Spleen (tissue), 7 donors: ENCODE data around the gene ATP6V1G2.
"Not testable (repeated sequence)": the region's sequence is repeated elsewhere in the genome, so short reads cannot be mapped to it uniquely, and the experiment has no call there.

ENCODE experiments used
- POLR2A ChIP-seq, 3 donors: fragments of 450-650 bp; IDR thresholded peaks; one replicate each; pipeline ENCODE4 v1.5.1; 2017; ENCODE audit warnings: antibody characterized with exemption in 3 of 3, mild to moderate bottlenecking in 1 of 3
- POLR2AphosphoS5 ChIP-seq, 3 donors: sonication (generic); formaldehyde crosslinking; IDR thresholded peaks; one replicate each; pipeline ENCODE4 v1.5.1; 2017; ENCODE audit warnings: antibody characterized with exemption in 3 of 3
- TF ChIP-seq, protein P1 (sequence below), 11 experiments: fragments of 200-600 bp in 7 of 11; fragments of 450-650 bp in 4 of 11; sonication (generic) in 4 of 11; IDR thresholded peaks in 8 of 11; conservative IDR thresholded peaks in 3 of 11; 1 replicate in 7 of 11; 2 replicates in 4 of 11; pipeline versions ENCODE4 v1.4.0 to v1.8.0; 2016 to 2021; ENCODE audit warnings: antibody characterized with exemption in 11 of 11, inconsistent platforms in 4 of 11, mild to moderate bottlenecking in 1 of 11
- donor health status: DM: no; HTN: no; CAD: no; lungs with moderate emphysema.
- donor health status: DM: no; HTN: no; CAD: no.
- donor health status: DM: no; HTN: no; CAD: no.

GRCh38 chr6:31590691-31591090, 44.3 kb upstream of the ATP6V1G2 start:
- TF ChIP-seq, protein P1, sequence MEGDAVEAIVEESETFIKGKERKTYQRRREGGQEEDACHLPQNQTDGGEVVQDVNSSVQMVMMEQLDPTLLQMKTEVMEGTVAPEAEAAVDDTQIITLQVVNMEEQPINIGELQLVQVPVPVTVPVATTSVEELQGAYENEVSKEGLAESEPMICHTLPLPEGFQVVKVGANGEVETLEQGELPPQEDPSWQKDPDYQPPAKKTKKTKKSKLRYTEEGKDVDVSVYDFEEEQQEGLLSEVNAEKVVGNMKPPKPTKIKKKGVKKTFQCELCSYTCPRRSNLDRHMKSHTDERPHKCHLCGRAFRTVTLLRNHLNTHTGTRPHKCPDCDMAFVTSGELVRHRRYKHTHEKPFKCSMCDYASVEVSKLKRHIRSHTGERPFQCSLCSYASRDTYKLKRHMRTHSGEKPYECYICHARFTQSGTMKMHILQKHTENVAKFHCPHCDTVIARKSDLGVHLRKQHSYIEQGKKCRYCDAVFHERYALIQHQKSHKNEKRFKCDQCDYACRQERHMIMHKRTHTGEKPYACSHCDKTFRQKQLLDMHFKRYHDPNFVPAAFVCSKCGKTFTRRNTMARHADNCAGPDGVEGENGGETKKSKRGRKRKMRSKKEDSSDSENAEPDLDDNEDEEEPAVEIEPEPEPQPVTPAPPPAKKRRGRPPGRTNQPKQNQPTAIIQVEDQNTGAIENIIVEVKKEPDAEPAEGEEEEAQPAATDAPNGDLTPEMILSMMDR (IDR thresholded peaks at IDR 0.05 in 8 of 11, conservative IDR thresholded peaks at IDR 0.05 in 3 of 11): not testable (repeated sequence)
- TF ChIP-seq POLR2A, POLR2AphosphoS5 (IDR thresholded peaks at IDR 0.05): not testable (repeated sequence)
